A549 treated with RU486 at 1 μM for 4 hours (cell line): ENCODE measurements around the gene LTB4R. TPM values are rescaled to one million over a fixed set of nuclear protein-coding genes. Genes with fewer than 3 reads are reported as not detected.

ENCODE experiments used
- total RNA-seq: library from RNA; stranded (reverse); fragments of 200-300 nt; extraction: Qiagen RNA extraction; gene quantifications from 5 replicates; pipeline ENCODE4 v1.2.3, GENCODE V29; 2022; ENCODE audit warnings: low read depth

The LTB4R gene
- total RNA-seq: 3.7 to 6.6 TPM (median 6.4 TPM) in 5 replicates

GRCh38 chr14:24310646-24311604 lies at the start of gene LTB4R:
Gene LTB4R (plus strand): TSS chr14:24311502. CDS start chr14:24315652, 4,150 bp downstream.

GRCh38 chr14:24262821-24263733 lies 48.2 kb upstream of the LTB4R start, which contains the start of gene TGM1:
Gene TGM1 (minus strand): TSS chr14:24263177. CDS start chr14:24262352, 825 bp downstream.

GRCh38 chr14:24271134-24271833 lies 40.0 kb upstream of the LTB4R start, which contains the start of gene RABGGTA:
Gene RABGGTA (minus strand): TSS chr14:24271597. CDS start chr14:24271115, 482 bp downstream.

GRCh38 chr14:24299255-24300191 lies 11.8 kb upstream of the LTB4R start, which contains the start of the genes DHRS1 and NOP9:
Gene DHRS1 (minus strand): TSS chr14:24299780. CDS start chr14:24299106, 674 bp downstream.
Gene NOP9 (plus strand): TSS chr14:24299850. CDS start chr14:24299955, 105 bp downstream.

GRCh38 chr14:24307575-24308341 lies 3.5 kb upstream of the LTB4R start, which contains the start of gene CIDEB:
Gene CIDEB (minus strand): TSS chr14:24307977. CDS start chr14:24307858, 119 bp downstream.

GRCh38 chr14:24309538-24310264 lies 1.6 kb upstream of the LTB4R start, which contains the start of gene LTB4R2:
Gene LTB4R2 (plus strand): TSS chr14:24310140. CDS start chr14:24310665, 525 bp downstream.

GRCh38 chr14:24334431-24335291 lies 23.4 kb downstream of the LTB4R start, which contains the start of gene ADCY4:
Gene ADCY4 (minus strand): TSS chr14:24335071. CDS start chr14:24334652, 419 bp downstream.

GRCh38 chr14:24339284-24340151 lies 28.2 kb downstream of the LTB4R start, which contains the start of gene RIPK3:
Gene RIPK3 (minus strand): TSS chr14:24339991. CDS start chr14:24339826, 165 bp downstream.

Other genes with a start within 250 kb of the LTB4R start
- gene CPNE6, start 239.9 kb upstream of the LTB4R start, total RNA-seq: not detected in 5 replicates
- 16.5 to 22.6 TPM (median 20.9 TPM) in 5 replicates for gene PCK2, start 217.2 kb upstream of the LTB4R start, total RNA-seq
- 19.5 to 23.6 TPM (median 20.5 TPM) in 5 replicates for gene DCAF11, start 196.7 kb upstream of the LTB4R start, total RNA-seq
- 0.72 to 1.2 TPM (median 0.80 TPM) in 5 replicates for gene NRL, start 196.6 kb upstream of the LTB4R start, total RNA-seq
- 0.17 to 0.31 TPM in 2 of 5 replicates, not detected in the others for gene FITM1, start 180.8 kb upstream of the LTB4R start, total RNA-seq
- 166 to 196 TPM (median 176 TPM) in 5 replicates for gene PSME1, start 175.3 kb upstream of the LTB4R start, total RNA-seq
- 45.0 to 65.7 TPM (median 61.1 TPM) in 5 replicates for gene EMC9, start 169.9 kb upstream of the LTB4R start, total RNA-seq
- 163 to 221 TPM (median 173 TPM) in 5 replicates for gene PSME2, start 164.9 kb upstream of the LTB4R start, total RNA-seq
- gene RNF31, start 164.0 kb upstream of the LTB4R start, total RNA-seq: 18.9 to 37.4 TPM (median 28.0 TPM) in 5 replicates
- gene IRF9, start 150.2 kb upstream of the LTB4R start, total RNA-seq: 14.5 to 20.9 TPM (median 16.8 TPM) in 5 replicates
- 4.0 to 5.5 TPM (median 5.1 TPM) in 5 replicates for gene REC8, start 139.4 kb upstream of the LTB4R start, total RNA-seq
- gene IPO4, start 122.7 kb upstream of the LTB4R start, total RNA-seq: 79.3 to 90.2 TPM (median 86.3 TPM) in 5 replicates
- 63.2 to 70.0 TPM (median 67.6 TPM) in 5 replicates for gene TM9SF1, start 116.1 kb upstream of the LTB4R start, total RNA-seq
- gene TSSK4, start 105.8 kb upstream of the LTB4R start, total RNA-seq: not detected in 5 replicates
- gene CHMP4A, start 98.0 kb upstream of the LTB4R start, total RNA-seq: 71.9 to 101 TPM (median 93.0 TPM) in 5 replicates
- gene MDP1, start 95.4 kb upstream of the LTB4R start, total RNA-seq: 27.3 to 34.4 TPM (median 29.4 TPM) in 5 replicates
- 444 to 520 TPM (median 484 TPM) in 5 replicates for gene NEDD8, start 79.1 kb upstream of the LTB4R start, total RNA-seq
- 54.3 to 66.4 TPM (median 58.1 TPM) in 5 replicates for gene GMPR2, start 78.6 kb upstream of the LTB4R start, total RNA-seq
- 34.2 to 38.2 TPM (median 36.6 TPM) in 5 replicates for gene TINF2, start 68.9 kb upstream of the LTB4R start, total RNA-seq
- 0.53 to 1.1 TPM (median 1.0 TPM) in 5 replicates for gene TGM1, start 48.3 kb upstream of the LTB4R start, total RNA-seq
- 15.2 to 18.4 TPM (median 16.6 TPM) in 5 replicates for gene RABGGTA, start 39.9 kb upstream of the LTB4R start, total RNA-seq
- gene DHRS1, start 11.7 kb upstream of the LTB4R start, total RNA-seq: 10.3 to 14.0 TPM (median 13.1 TPM) in 5 replicates
- 13.7 to 17.0 TPM (median 16.6 TPM) in 5 replicates for gene NOP9, start 11.7 kb upstream of the LTB4R start, total RNA-seq
- 0.15 to 1.00 TPM (median 0.20 TPM) in 5 replicates for gene CIDEB, start 3.5 kb upstream of the LTB4R start, total RNA-seq
- 2.5 to 5.7 TPM (median 4.3 TPM) in 5 replicates for gene LTB4R2, start 1.4 kb upstream of the LTB4R start, total RNA-seq
- gene ADCY4, start 23.6 kb downstream of the LTB4R start, total RNA-seq: not detected in 5 replicates
- not detected in 5 replicates for gene RIPK3, start 28.5 kb downstream of the LTB4R start, total RNA-seq
- gene NFATC4, start 56.7 kb downstream of the LTB4R start, total RNA-seq: 0.29 to 0.67 TPM (median 0.47 TPM) in 4 of 5 replicates, not detected in the other
- 0.16 to 0.78 TPM (median 0.18 TPM) in 5 replicates for gene NYNRIN, start 87.5 kb downstream of the LTB4R start, total RNA-seq
- gene CBLN3, start 118.2 kb downstream of the LTB4R start, total RNA-seq: 1.0 to 1.6 TPM (median 1.3 TPM) in 5 replicates
- gene KHNYN, start 118.5 kb downstream of the LTB4R start, total RNA-seq: 19.3 to 28.8 TPM (median 26.1 TPM) in 5 replicates
- 42.7 to 56.3 TPM (median 47.4 TPM) in 5 replicates for gene SDR39U1, start 131.3 kb downstream of the LTB4R start, total RNA-seq
- gene CMA1, start 196.8 kb downstream of the LTB4R start, total RNA-seq: not detected in 5 replicates